Kidney (tissue), 14 donors: ENCODE measurements around the gene PIR. TPM values are rescaled to one million over a fixed set of nuclear protein-coding genes. Genes with fewer than 3 reads are reported as not detected.

ENCODE experiments used
- DNase-seq, 5 donors: peaks; one replicate each; pipeline ENCODE4 v3.0.0-alpha.2; 2013 to 2020
- FAIRE-seq: peaks from 2 replicates; lab custom pipeline; 2012; peaks lifted over from hg19 to GRCh38; lab: Jason Lieb, UNC
- H3K27ac ChIP-seq, 2 donors: one replicate each; pipeline ENCODE4 v1.7.0; 2013; ENCODE audit warnings: low read depth in 2 of 2, low read length in 2 of 2, inconsistent platforms in 1 of 2
- H3K27me3 ChIP-seq: one replicate; pipeline ENCODE4 v1.7.1; 2013; ENCODE audit warnings: low read length, inconsistent platforms; ENCODE audit not compliant: control insufficient read depth, insufficient read depth
- H3K36me3 ChIP-seq, 3 donors: one replicate each; pipeline versions ENCODE4 v1.7.0 to v1.7.1; 2013; ENCODE audit warnings: low read length in 3 of 3, control low read depth in 1 of 3, inconsistent platforms in 1 of 3; ENCODE audit not compliant: insufficient read depth in 3 of 3, control insufficient read depth in 2 of 3
- H3K4me1 ChIP-seq, 3 donors: one replicate each; pipeline versions ENCODE4 v1.7.0 to v1.7.1; 2013; ENCODE audit warnings: low read length in 3 of 3, inconsistent platforms in 1 of 3, low read depth in 1 of 3; ENCODE audit not compliant: control insufficient read depth in 2 of 3, insufficient read depth in 2 of 3
- H3K4me3 ChIP-seq, 3 donors: one replicate each; pipeline versions ENCODE4 v1.7.0 to v1.8.1; 2013; ENCODE audit warnings: low read length in 3 of 3, control low read depth in 1 of 3, inconsistent platforms in 1 of 3
- H3K9ac ChIP-seq, 3 donors: one replicate each; pipeline versions ENCODE4 v1.7.0 to v1.7.1; 2013; ENCODE audit warnings: low read length in 3 of 3, control low read depth in 1 of 3, inconsistent platforms in 1 of 3
- H3K9me3 ChIP-seq, 3 donors: one replicate each; pipeline versions ENCODE4 v1.7.0 to v1.7.1; 2013; ENCODE audit warnings: low read length in 3 of 3, control low read depth in 1 of 3, inconsistent platforms in 1 of 3; ENCODE audit not compliant: control insufficient read depth in 2 of 3, insufficient read depth in 1 of 3
- intact Hi-C: fragments of 100-400 bp; cut with DNase I; formaldehyde crosslinking; loops from one replicate; pipeline ENCODE4 v1.11.1; 2022
- polyA plus RNA-seq: library from polyadenylated mRNA; stranded (reverse); fragments of 350-450 nt; fragmentation: Illumina TruSeq; extraction: RNeasy Lipid Tissue Mini Kit (QIAGEN cat#74804); gene quantifications from one replicate; pipeline ENCODE4 v1.2.3, GENCODE V29; 2014; ENCODE audit warnings: low read depth, low replicate concordance; ENCODE audit not compliant: insufficient read depth
- total RNA-seq: library from RNA; stranded (reverse); fragmentation: NEBNext Ultra II Directional; extraction: Animal tissue kit (Norgen Biotek cat#: 25700); gene quantifications from one replicate; pipeline ENCODE4 v1.2.1, GENCODE V29; 2021
- TF ChIP-seq, protein P1 (sequence below): IDR thresholded peaks from 3 replicates; pipeline ENCODE4 v1.5.1; 2012; ENCODE audit warnings: mild to moderate bottlenecking, moderate library complexity, borderline replicate concordance; ENCODE audit not compliant: insufficient read depth; ENCODE audit errors: extremely low read depth
- donor health status: control.
- donor health status: control.
- donor health status: control.
- donor health status: control.
- donor health status: control.
- donor health status: DM: yes; HTN: yes; CAD: no.
- donor health status: Normal renal cell carcinoma (clear cell type).

The PIR gene
- total and polyA plus RNA-seq, 2 donors from 2014 or later = 7.0 to 36.5 TPM

GRCh38 chrX:15509845-15510244 lies 16.7 kb upstream of the PIR start:
- DNase-seq (no peak), FAIRE-seq (no peak)
- H3K9me3 ChIP-seq = no peaks in the 10 kb centered on the region
- H3K36me3 ChIP-seq = no peaks in the 10 kb centered on the region
- TF ChIP-seq, protein P1, sequence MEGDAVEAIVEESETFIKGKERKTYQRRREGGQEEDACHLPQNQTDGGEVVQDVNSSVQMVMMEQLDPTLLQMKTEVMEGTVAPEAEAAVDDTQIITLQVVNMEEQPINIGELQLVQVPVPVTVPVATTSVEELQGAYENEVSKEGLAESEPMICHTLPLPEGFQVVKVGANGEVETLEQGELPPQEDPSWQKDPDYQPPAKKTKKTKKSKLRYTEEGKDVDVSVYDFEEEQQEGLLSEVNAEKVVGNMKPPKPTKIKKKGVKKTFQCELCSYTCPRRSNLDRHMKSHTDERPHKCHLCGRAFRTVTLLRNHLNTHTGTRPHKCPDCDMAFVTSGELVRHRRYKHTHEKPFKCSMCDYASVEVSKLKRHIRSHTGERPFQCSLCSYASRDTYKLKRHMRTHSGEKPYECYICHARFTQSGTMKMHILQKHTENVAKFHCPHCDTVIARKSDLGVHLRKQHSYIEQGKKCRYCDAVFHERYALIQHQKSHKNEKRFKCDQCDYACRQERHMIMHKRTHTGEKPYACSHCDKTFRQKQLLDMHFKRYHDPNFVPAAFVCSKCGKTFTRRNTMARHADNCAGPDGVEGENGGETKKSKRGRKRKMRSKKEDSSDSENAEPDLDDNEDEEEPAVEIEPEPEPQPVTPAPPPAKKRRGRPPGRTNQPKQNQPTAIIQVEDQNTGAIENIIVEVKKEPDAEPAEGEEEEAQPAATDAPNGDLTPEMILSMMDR = no peak
- H3K4me1 ChIP-seq = no peaks in the 10 kb centered on the region
- intact Hi-C loops = no loop called here
- H3K27ac ChIP-seq = no peak overlapping the region
- peaks cover 9% of the 10 kb centered on the region for H3K27me3 ChIP-seq
- no peak overlapping the region for H3K4me3 ChIP-seq
- no peak overlapping the region for H3K9ac ChIP-seq

DNA sequence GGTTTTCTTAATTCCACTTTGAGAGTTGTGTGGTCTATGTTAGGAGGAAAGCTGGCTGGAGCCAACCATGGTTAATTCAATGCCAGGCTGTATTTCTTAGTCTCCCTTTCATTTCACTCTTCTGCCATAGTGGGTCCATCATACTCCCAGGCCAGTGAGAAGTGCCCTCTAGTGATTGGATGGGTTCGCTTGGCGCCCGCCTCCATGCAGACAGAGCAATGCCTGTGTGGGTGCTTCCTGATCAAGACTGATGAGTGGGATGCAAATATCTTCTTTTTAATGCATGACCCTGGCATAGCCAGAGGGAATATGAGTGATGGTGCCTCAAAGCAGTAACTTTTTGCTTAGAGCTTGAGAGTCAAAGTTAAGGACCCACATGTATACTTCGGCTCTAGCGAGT lies 13.9 kb upstream of the PIR start:
- no peak for FAIRE-seq
- peaks cover 8% of the 10 kb centered on the region for H3K27me3 ChIP-seq
- H3K9me3 ChIP-seq = no peaks in the 10 kb centered on the region
- intact Hi-C loops = no loop called here
- no peak overlapping the region for H3K9ac ChIP-seq
- TF ChIP-seq, protein P1 = no peak
- H3K4me1 ChIP-seq = no peaks in the 10 kb centered on the region
- no peak for DNase-seq
- H3K27ac ChIP-seq = no peak overlapping the region
- no peak overlapping the region for H3K4me3 ChIP-seq
- no peaks in the 10 kb centered on the region for H3K36me3 ChIP-seq

- no peak for FAIRE-seq
- Histone ChIP-seq H3K9me3 (no peaks in the 10 kb centered on the region), H3K27ac (no peak overlapping the region), H3K4me3 (no peak overlapping the region), H3K36me3 (no peaks in the 10 kb centered on the region), H3K4me1 (no peaks in the 10 kb centered on the region), H3K27me3 (peaks cover 5% of the 10 kb centered on the region), H3K9ac (no peak overlapping the region)
- DNase-seq = no peak
- intact Hi-C loops = no loop called here
- TF ChIP-seq, protein P1 = no peak
These were observed 12.0 kb upstream of the PIR start for GRCh38 chrX:15505101-15505500.

GRCh38 chrX:15504661-15505060 lies 11.5 kb upstream of the PIR start:
- H3K4me3 ChIP-seq = no peak overlapping the region
- no peaks in the 10 kb centered on the region for H3K36me3 ChIP-seq
- peaks cover 5% of the 10 kb centered on the region for H3K27me3 ChIP-seq
- intact Hi-C loops = no loop called here
- no peak overlapping the region for H3K27ac ChIP-seq
- no peak for DNase-seq
- FAIRE-seq = no peak
- no peaks in the 10 kb centered on the region for H3K9me3 ChIP-seq
- no peaks in the 10 kb centered on the region for H3K4me1 ChIP-seq
- TF ChIP-seq, protein P1 = no peak
- H3K9ac ChIP-seq = no peak overlapping the region
